Measurements from ENCODE around the gene NAA16. TPM values are rescaled to one million over a fixed set of nuclear protein-coding genes. Genes with fewer than 3 reads are reported as not detected.

NAA16 gene
- total RNA-seq, 4 donors from 2014 or later: 25.4 to 62.2 (median 46.5) TPM

DNA sequence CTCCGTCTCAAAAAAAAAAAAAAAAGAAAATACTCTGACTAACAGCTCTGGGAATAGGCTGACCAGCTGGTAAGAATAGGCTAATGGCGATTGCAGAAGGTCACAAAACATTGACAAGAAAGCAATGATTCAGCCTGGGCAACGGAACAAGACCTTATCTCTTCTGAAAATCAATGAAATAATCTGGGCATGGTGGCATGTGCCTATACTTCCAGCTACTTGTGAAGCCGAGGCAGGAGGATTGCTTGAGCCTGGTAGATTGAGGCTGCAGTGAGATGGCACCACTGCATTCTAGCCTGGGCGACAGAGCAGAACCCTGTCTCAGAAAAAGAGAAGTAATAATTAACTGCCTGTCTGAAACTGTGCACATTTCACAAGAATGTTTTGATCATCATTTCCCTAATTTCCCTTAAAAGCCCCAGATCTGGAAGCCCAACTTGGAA, 28.9 kb upstream of the NAA16 start:
- DNase-seq: no peak
- TF ChIP-seq, protein P1, sequence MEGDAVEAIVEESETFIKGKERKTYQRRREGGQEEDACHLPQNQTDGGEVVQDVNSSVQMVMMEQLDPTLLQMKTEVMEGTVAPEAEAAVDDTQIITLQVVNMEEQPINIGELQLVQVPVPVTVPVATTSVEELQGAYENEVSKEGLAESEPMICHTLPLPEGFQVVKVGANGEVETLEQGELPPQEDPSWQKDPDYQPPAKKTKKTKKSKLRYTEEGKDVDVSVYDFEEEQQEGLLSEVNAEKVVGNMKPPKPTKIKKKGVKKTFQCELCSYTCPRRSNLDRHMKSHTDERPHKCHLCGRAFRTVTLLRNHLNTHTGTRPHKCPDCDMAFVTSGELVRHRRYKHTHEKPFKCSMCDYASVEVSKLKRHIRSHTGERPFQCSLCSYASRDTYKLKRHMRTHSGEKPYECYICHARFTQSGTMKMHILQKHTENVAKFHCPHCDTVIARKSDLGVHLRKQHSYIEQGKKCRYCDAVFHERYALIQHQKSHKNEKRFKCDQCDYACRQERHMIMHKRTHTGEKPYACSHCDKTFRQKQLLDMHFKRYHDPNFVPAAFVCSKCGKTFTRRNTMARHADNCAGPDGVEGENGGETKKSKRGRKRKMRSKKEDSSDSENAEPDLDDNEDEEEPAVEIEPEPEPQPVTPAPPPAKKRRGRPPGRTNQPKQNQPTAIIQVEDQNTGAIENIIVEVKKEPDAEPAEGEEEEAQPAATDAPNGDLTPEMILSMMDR (IDR thresholded peaks at IDR 0.05): no peak
- TF ChIP-seq POLR2A (IDR thresholded peaks at IDR 0.05): no peak
- H3K36me3 ChIP-seq: no peaks in the 10 kb centered on the region
- intact Hi-C loops (cut with DNase I; ENCODE audit: low total_unique reads): no loop called here
- H3K4me3 ChIP-seq: no peak overlapping the region
- no peak overlapping the region for H3K27ac ChIP-seq
- H3K4me1 ChIP-seq: no peaks in the 10 kb centered on the region
- no peaks in the 10 kb centered on the region for H3K27me3 ChIP-seq
- H3K9me3 ChIP-seq: no peaks in the 10 kb centered on the region

DNA sequence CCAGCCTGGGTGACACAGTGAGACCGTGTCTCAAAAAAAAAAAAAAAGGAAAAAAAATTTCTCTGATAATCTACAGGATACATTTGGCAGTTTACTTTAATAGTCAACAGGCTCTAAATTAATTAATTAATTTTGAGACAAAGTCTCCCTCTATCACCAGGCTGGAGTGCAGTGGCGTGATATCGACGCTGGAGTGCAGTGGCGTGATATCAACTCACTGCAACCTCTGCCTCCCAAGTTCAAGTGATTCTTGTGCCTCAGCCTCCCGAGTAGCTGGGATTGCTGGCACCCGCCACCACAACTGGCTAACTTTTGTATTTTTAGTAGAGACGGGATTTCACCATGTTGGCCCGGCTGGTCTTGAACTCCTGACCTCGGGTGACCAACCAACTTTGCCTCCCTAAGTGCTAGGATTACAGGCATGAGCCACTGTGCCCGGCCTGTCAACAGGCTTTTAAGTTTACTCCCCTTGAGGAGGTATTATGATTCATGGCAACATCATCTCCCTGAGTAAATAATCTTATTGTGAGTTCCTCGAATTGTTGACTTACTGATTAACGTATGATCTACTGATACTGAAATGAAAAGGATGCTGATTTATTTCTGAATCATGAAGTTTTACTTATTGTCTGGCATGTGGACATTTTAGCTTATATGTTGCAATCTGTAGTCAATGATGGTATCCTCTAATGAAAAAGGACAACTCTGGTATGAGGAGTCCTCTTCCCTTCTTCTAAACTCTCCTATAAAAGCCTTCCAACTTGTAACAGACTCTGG, 26.4 kb upstream of the NAA16 start:
- Histone ChIP-seq H3K9me3 (no peaks in the 10 kb centered on the region), H3K4me3 (no peak overlapping the region), H3K4me1 (no peaks in the 10 kb centered on the region), H3K36me3 (no peaks in the 10 kb centered on the region), H3K27ac (no peak overlapping the region), H3K27me3 (no peaks in the 10 kb centered on the region)
- intact Hi-C loops (cut with DNase I; ENCODE audit: low total_unique reads): no loop called here
- DNase-seq: no peak
- TF ChIP-seq, protein P1 (IDR thresholded peaks at IDR 0.05): no peak
- no peak for TF ChIP-seq POLR2A (IDR thresholded peaks at IDR 0.05)

DNA sequence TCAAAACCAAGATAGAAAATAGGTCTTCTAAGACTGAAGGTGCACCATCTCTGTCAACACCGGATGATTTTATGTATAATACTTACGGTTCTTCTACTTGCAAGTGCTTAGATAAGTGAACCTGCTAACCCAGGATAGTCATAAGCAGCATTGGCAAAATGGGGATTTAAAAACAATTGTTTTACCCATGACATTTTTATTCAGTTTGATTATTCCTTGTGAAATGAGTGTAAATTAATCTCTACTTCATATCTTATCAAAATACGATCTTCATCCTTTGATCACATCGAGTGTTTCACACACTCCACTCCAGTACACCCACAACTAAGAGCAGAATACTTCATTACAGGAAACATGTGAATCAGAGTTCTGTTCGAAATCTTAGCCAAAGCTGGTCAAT, 24.7 kb upstream of the NAA16 start:
- Histone ChIP-seq H3K4me3 (no peak overlapping the region), H3K27me3 (no peaks in the 10 kb centered on the region), H3K9me3 (no peaks in the 10 kb centered on the region), H3K4me1 (no peaks in the 10 kb centered on the region), H3K27ac (no peak overlapping the region), H3K36me3 (no peaks in the 10 kb centered on the region)
- no peak for DNase-seq
- no peak for TF ChIP-seq POLR2A (IDR thresholded peaks at IDR 0.05)
- TF ChIP-seq, protein P1 (IDR thresholded peaks at IDR 0.05): no peak
- intact Hi-C loops (cut with DNase I; ENCODE audit: low total_unique reads): no loop called here

DNA sequence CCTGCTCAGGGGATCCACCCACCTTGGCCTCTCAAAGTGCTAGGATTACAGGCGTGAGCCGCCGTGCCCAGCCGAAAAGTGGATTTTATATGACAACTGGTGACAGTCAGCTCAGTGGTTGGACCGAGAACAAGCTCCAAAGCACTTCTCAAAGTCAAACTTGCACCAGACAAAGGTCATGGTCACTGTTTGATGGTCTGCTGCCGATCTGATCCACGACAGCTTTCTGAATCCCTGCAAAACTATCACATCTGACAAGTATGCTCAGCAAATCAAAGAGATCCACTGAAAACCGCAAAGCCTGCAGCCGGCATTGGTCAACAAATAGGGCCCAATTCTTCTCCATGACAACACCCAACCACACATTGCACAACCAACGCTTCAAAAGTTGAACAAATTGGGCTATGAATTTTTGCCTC, 21.6 kb upstream of the NAA16 start:
- Histone ChIP-seq H3K27me3 (no peaks in the 10 kb centered on the region), H3K36me3 (no peaks in the 10 kb centered on the region), H3K4me3 (no peak overlapping the region), H3K27ac (no peak overlapping the region), H3K9me3 (peaks cover 0 to 11% of the 10 kb centered on the region in 2 donors), H3K4me1 (no peaks in the 10 kb centered on the region)
- TF ChIP-seq, protein P1 (IDR thresholded peaks at IDR 0.05): no peak
- TF ChIP-seq POLR2A (IDR thresholded peaks at IDR 0.05): no peak
- intact Hi-C loops (cut with DNase I; ENCODE audit: low total_unique reads): no loop called here
- DNase-seq: no peak

DNA sequence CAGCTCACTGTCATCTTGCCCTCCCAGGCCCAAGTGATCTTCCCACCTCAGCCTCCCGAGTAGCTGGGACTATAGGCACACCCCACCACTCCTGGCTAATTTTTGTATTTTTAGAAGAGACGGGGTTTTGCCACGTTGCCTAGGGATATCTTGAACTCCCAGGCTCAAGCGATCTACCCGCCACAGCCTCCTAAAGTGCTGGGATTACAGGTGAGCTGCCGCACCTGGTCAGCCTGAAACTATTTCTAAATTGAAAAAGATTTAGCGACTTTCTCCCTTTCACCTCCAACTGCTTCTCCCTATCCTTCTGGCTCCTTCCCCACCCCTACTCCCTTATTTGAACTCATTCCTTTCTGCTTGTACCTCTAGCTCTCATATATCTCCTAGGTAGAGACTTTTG, 19.8 kb upstream of the NAA16 start:
- H3K4me1 ChIP-seq: no peaks in the 10 kb centered on the region
- DNase-seq: no peak
- intact Hi-C loops (cut with DNase I; ENCODE audit: low total_unique reads): no loop called here
- no peaks in the 10 kb centered on the region for H3K27me3 ChIP-seq
- H3K36me3 ChIP-seq: no peaks in the 10 kb centered on the region
- H3K27ac ChIP-seq: no peak overlapping the region
- H3K4me3 ChIP-seq: no peak overlapping the region
- no peak for TF ChIP-seq POLR2A (IDR thresholded peaks at IDR 0.05)
- TF ChIP-seq, protein P1 (IDR thresholded peaks at IDR 0.05): no peak
- H3K9me3 ChIP-seq: peaks cover 0 to 11% of the 10 kb centered on the region in 2 donors

Data from uterus (tissue), 4 donors.